Esophagus muscularis mucosa (tissue), 4 donors: ENCODE measurements around the gene GAS6. TPM values are rescaled to one million over a fixed set of nuclear protein-coding genes. Genes with fewer than 3 reads are reported as not detected.

ENCODE experiments used
- DNase-seq: peaks from one replicate; pipeline ENCODE4 v3.0.0-alpha.2; 2017; ENCODE audit errors: extremely low spot score
- H3K27ac ChIP-seq, 4 donors: fragments of 200-600 bp; sonication (generic); replicated peaks in 1 of 4; 1 replicate in 3 of 4; 2 replicates in 1 of 4; pipeline ENCODE4 v1.5.1; 2016 to 2019; ENCODE audit warnings: mild to moderate bottlenecking in 1 of 4
- H3K27me3 ChIP-seq, 4 donors: fragments of 200-600 bp; sonication (generic); one replicate each; pipeline versions ENCODE4 v1.5.1 to v1.6.0; 2016 to 2019
- H3K36me3 ChIP-seq, 4 donors: fragments of 200-600 bp; sonication (generic); one replicate each; pipeline ENCODE4 v1.5.1; 2016 to 2019
- H3K4me1 ChIP-seq, 4 donors: fragments of 200-600 bp; sonication (generic); one replicate each; pipeline ENCODE4 v1.5.1; 2016 to 2019
- H3K4me3 ChIP-seq, 4 donors: fragments of 200-600 bp; sonication (generic); 1 replicate in 2 of 4; 2 replicates in 2 of 4; pipeline ENCODE4 v1.5.1; 2016 to 2019; ENCODE audit warnings: mild to moderate bottlenecking in 4 of 4, moderate library complexity in 1 of 4
- H3K9me3 ChIP-seq, 4 donors: fragments of 200-600 bp; sonication (generic); 1 replicate in 3 of 4; 2 replicates in 1 of 4; pipeline ENCODE4 v1.5.1; 2016 to 2019
- CTCF ChIP-seq, 3 experiments: fragments of 200-600 bp in 2 of 3; fragments of 450-650 bp in 1 of 3; sonication (generic) in 2 of 3; IDR thresholded peaks; one replicate each; pipeline ENCODE4 v1.5.1; 2017 to 2019; ENCODE audit warnings: antibody characterized with exemption in 3 of 3, mild to moderate bottlenecking in 2 of 3, moderate library complexity in 1 of 3
- EP300 ChIP-seq: sonication (generic); formaldehyde crosslinking; IDR thresholded peaks from one replicate; pipeline ENCODE4 v1.6.1; 2017; ENCODE audit warnings: antibody characterized with exemption
- POLR2A ChIP-seq: fragments of 450-650 bp; IDR thresholded peaks from one replicate; pipeline ENCODE4 v1.6.1; 2017; ENCODE audit warnings: antibody characterized with exemption, moderate library complexity, mild to moderate bottlenecking, low read depth
- POLR2AphosphoS5 ChIP-seq, 2 donors: sonication (generic); formaldehyde crosslinking; IDR thresholded peaks; one replicate each; pipeline ENCODE4 v1.6.1; 2017; ENCODE audit warnings: antibody characterized with exemption in 2 of 2
- WGBS: methylation state at CpG from one replicate; pipeline ENCODE4 v1.1.5; 2018; 5-methylcytosine and 5-hydroxymethylcytosine counted together
- intact Hi-C: fragments of 100-400 bp; cut with DNase I; formaldehyde crosslinking; loops from one replicate; pipeline ENCODE4 v1.15.1; 2023
- total RNA-seq, 4 donors: library from RNA; depleted of rRNA; stranded (reverse); fragments of >200 nt; gene quantifications; one replicate each; pipeline versions ENCODE4 v1.1.0 to v1.2.1, GENCODE V29; 2016

The GAS6 gene
- total RNA-seq, 4 donors from 2014 or later = 241 to 459 (median 346) TPM

- intact Hi-C loops = loop anchor here (2.0 kb wide), 2 partner anchors 42 kb away; no protein-coding TSS in a partner anchor
- 69% methylated on average over 15 of the region's 31 CpGs for WGBS
- H3K36me3 ChIP-seq = peaks cover 0 to 8% (median 4%) of the 10 kb centered on the region in 4 donors
- peak overlapping the region; percentile 84 to 94 (median 90) for H3K4me3 ChIP-seq
- H3K27ac ChIP-seq = peak overlapping the region; percentile 96 to 99 (median 98)
- DNase-seq = no peak
- no peaks in the 10 kb centered on the region for H3K27me3 ChIP-seq
- no peaks in the 10 kb centered on the region for H3K9me3 ChIP-seq
- TF ChIP-seq EP300 = no peak
- peak in 1 of 2 donors; percentile 40 for TF ChIP-seq POLR2AphosphoS5 (IDR thresholded peaks at IDR 0.05)
- TF ChIP-seq POLR2A = no peak
- peak in 1 of 3 experiments; percentile 13 for TF ChIP-seq CTCF (IDR thresholded peaks at IDR 0.05)
- peaks cover 46 to 77% (median 64%) of the 10 kb centered on the region in 4 donors for H3K4me1 ChIP-seq
These were observed 1.5 kb downstream of the GAS6 start for GRCh38 chr13:113862191-113862930.

GRCh38 chr13:113861433-113862030 is 2.3 kb downstream of the GAS6 start:
- H3K4me3 ChIP-seq = peak overlapping the region; percentile 84 to 94 (median 90)
- intact Hi-C loops = loop anchor here (2.0 kb wide), 2 partner anchors 41 to 43 kb away; no protein-coding TSS in a partner anchor
- H3K36me3 ChIP-seq = peaks cover 0 to 8% (median 4%) of the 10 kb centered on the region in 4 donors
- 57% methylated on average over 11 of the region's 12 CpGs for WGBS
- no peak for DNase-seq
- no peaks in the 10 kb centered on the region for H3K27me3 ChIP-seq
- no peak for TF ChIP-seq POLR2A
- TF ChIP-seq CTCF (IDR thresholded peaks at IDR 0.05) = no peak
- no peak for TF ChIP-seq EP300
- no peak for TF ChIP-seq POLR2AphosphoS5 (IDR thresholded peaks at IDR 0.05)
- peaks cover 54 to 85% (median 72%) of the 10 kb centered on the region in 4 donors for H3K4me1 ChIP-seq
- no peaks in the 10 kb centered on the region for H3K9me3 ChIP-seq
- peak overlapping the region; percentile 96 to 99 (median 98) for H3K27ac ChIP-seq

GRCh38 chr13:113860665-113861432 is 3.0 kb downstream of the GAS6 start:
- Histone ChIP-seq H3K4me3 (peak overlapping the region; percentile 11 to 94 (median 86)), H3K4me1 (peaks cover 61 to 85% (median 79%) of the 10 kb centered on the region in 4 donors), H3K36me3 (peaks cover 0 to 11% (median 4%) of the 10 kb centered on the region in 4 donors), H3K27ac (peak overlapping the region; percentile 96 to 99 (median 98)), H3K9me3 (no peaks in the 10 kb centered on the region), H3K27me3 (no peaks in the 10 kb centered on the region)
- TF ChIP-seq EP300 (no peak), POLR2AphosphoS5 (IDR thresholded peaks at IDR 0.05) (no peak), CTCF (IDR thresholded peaks at IDR 0.05) (no peak)
- DNase-seq = no peak
- WGBS = 58% methylated on average over 9 of the region's 15 CpGs
- intact Hi-C loops = no loop called here

- H3K36me3 ChIP-seq = peaks cover 0 to 11% (median 4%) of the 10 kb centered on the region in 4 donors
- peak overlapping the region; percentile 96 to 99 (median 98) for H3K27ac ChIP-seq
- H3K4me3 ChIP-seq = no peak overlapping the region
- no peak for DNase-seq
- intact Hi-C loops = no loop called here
- 67% methylated on average over 12 of the region's 12 CpGs for WGBS
- TF ChIP-seq POLR2A = no peak
- TF ChIP-seq CTCF (IDR thresholded peaks at IDR 0.05) = no peak
- no peak for TF ChIP-seq POLR2AphosphoS5 (IDR thresholded peaks at IDR 0.05)
- H3K9me3 ChIP-seq = no peaks in the 10 kb centered on the region
- peaks cover 65 to 87% (median 82%) of the 10 kb centered on the region in 4 donors for H3K4me1 ChIP-seq
- H3K27me3 ChIP-seq = no peaks in the 10 kb centered on the region
These were observed 3.7 kb downstream of the GAS6 start for GRCh38 chr13:113860051-113860664.
